Motor neuron (in vitro differentiated cells): ENCODE measurements around the gene TMEM121B. TPM values are rescaled to one million over a fixed set of nuclear protein-coding genes. Genes with fewer than 3 reads are reported as not detected.

Source experiments
- ATAC-seq, 8 experiments: fragments of 200-7000 bp; cut with Tn5 transposase; replicated peaks in 6 of 8; 2 replicates each; pipeline ENCODE4 v1.8.0; 2021; ENCODE audit warnings: mild to moderate bottlenecking in 8 of 8, moderate library complexity in 8 of 8
- H3K27ac ChIP-seq, 2 donors: fragments of 250-450 bp; sonication (Bioruptor Pico); 2 replicates each; pipeline ENCODE4 v1.9.0; 2021; ENCODE audit warnings: antibody characterized with exemption in 2 of 2, mild to moderate bottlenecking in 2 of 2, moderate library complexity in 1 of 2
- H3K4me1 ChIP-seq, 2 donors: fragments of 250-450 bp; sonication (Bioruptor Pico); replicated peaks in 1 of 2; 2 replicates each; pipeline ENCODE4 v1.6.1; 2021; ENCODE audit warnings: antibody characterized with exemption in 2 of 2, mild to moderate bottlenecking in 2 of 2, moderate library complexity in 1 of 2
- H3K4me3 ChIP-seq, 5 donors: fragments of 250-450 bp; sonication (Bioruptor Pico); 2 replicates each; pipeline ENCODE4 v1.9.0; 2021; ENCODE audit warnings: antibody characterized with exemption in 5 of 5, mild to moderate bottlenecking in 5 of 5, moderate library complexity in 4 of 5
- WGBS, 10 experiments: fragments of 450-650 bp; shearing (Covaris generic); methylation state at CpG; one replicate each; pipeline ENCODE4 v1.0.0; 2022; 5-methylcytosine and 5-hydroxymethylcytosine counted together
- in situ Hi-C, 9 experiments: fragments of 400-800 bp; cut with MboI; loops; one replicate each; pipeline ENCODE4 v1.15.0; 2021; ENCODE audit warnings: low sequenced_read_pairs in 9 of 9, low pct_unique_long_range_greater_than_20kb in 2 of 9; ENCODE audit not compliant: unreplicated experiment in 9 of 9
- total RNA-seq, 8 experiments: library from RNA; unstranded; fragments of 300-600 nt; gene quantifications; 2 replicates each; pipeline versions ENCODE4 v1.2.3 to v1.2.4, GENCODE V29; 2022

The TMEM121B gene
- total RNA-seq, 8 experiments from 2014 or later, result 0.15 to 10.3 (median 4.9) TPM

GRCh38 chr22:17077255-17077654 lies 43.9 kb downstream of the TMEM121B start:
- H3K4me3 ChIP-seq, result no peak overlapping the region
- ATAC-seq, result no peak
- in situ Hi-C loops, result loop anchor here in 3 of 9 experiments (10.0 to 25.0 kb wide), 3 partner anchors 108 to 435 kb away; no protein-coding TSS in a partner anchor
- no peak overlapping the region for H3K27ac ChIP-seq
- no peaks in the 10 kb centered on the region for H3K4me1 ChIP-seq

GRCh38 chr22:17074648-17075002 lies 46.5 kb downstream of the TMEM121B start:
- in situ Hi-C loops, result loop anchor here in 3 of 9 experiments (10.0 to 25.0 kb wide), 3 partner anchors 110 to 438 kb away; no protein-coding TSS in a partner anchor
- no peak for ATAC-seq

GRCh38 chr22:17072877-17073276 lies 48.3 kb downstream of the TMEM121B start:
- Histone ChIP-seq H3K27ac (no peak overlapping the region), H3K4me1 (no peaks in the 10 kb centered on the region), H3K4me3 (no peak overlapping the region)
- no peak for ATAC-seq
- WGBS, 10 experiments, result 0 to 70% (median 40%) methylated on average over 1 of the region's 1 CpG
- in situ Hi-C loops, result loop anchor here in 1 of 9 experiments (10.0 to 25.0 kb wide), 2 partner anchors 112 to 439 kb away; no protein-coding TSS in a partner anchor

More at GRCh38 chr22:17074648-17075002, 46.5 kb downstream of the TMEM121B start:
- H3K4me3 ChIP-seq, result no peak overlapping the region
- H3K4me1 ChIP-seq, result no peaks in the 10 kb centered on the region
- no peak overlapping the region for H3K27ac ChIP-seq

Other genes with a start within 250 kb of the TMEM121B start
- under 1 TPM in 5 of 8 experiments, not detected in 3; 0.04 to 0.47 (median 0.25) TPM for gene GAB4, start 113.1 kb downstream of the TMEM121B start, total RNA-seq
- gene IL17RA, start 36.4 kb downstream of the TMEM121B start, total RNA-seq, result 1 to 10 TPM in 5 of 8 experiments, under 1 TPM in 3; 0.27 to 7.2 (median 2.2) TPM
- 10 to 100 TPM; 20.5 to 38.0 (median 31.8) TPM for gene HDHD5, start 37.9 kb upstream of the TMEM121B start, total RNA-seq
- 10 to 100 TPM in 4 of 8 experiments, 1 to 10 TPM in 3, under 1 TPM in 1; 0.90 to 42.0 (median 15.8) TPM for gene ADA2, start 98.1 kb upstream of the TMEM121B start, total RNA-seq
- 10 to 100 TPM in 2 of 8 experiments, 1 to 10 TPM in 3, under 1 TPM in 3; 0.09 to 18.4 (median 6.5) TPM for gene CECR2, start 248.1 kb upstream of the TMEM121B start, total RNA-seq